ENCODE measurements around the gene SLX9. TPM values are rescaled to one million over a fixed set of nuclear protein-coding genes. Genes with fewer than 3 reads are reported as not detected.

SLX9 gene
- total RNA-seq, 1 experiment from 2014 or later, result 77.2 TPM

- TF ChIP-seq ZNF263 (CRISPR knock-in tag; IDR thresholded peaks at IDR 0.05; ENCODE audit: low read depth), result no peak
- TF ChIP-seq NR2C2 (CRISPR knock-in tag; IDR thresholded peaks at IDR 0.05), result no peak
- no peak for TF ChIP-seq ZNF232 (CRISPR knock-in tag; IDR thresholded peaks at IDR 0.05)
- TF ChIP-seq ZNF423 (CRISPR knock-in tag; IDR thresholded peaks at IDR 0.05), result no peak
- no peak for TF ChIP-seq USF2 (CRISPR knock-in tag; IDR thresholded peaks at IDR 0.05)
These were observed 53.7 kb downstream of the SLX9 start (continued) for GRCh38 chr21:44993321-44994046.

GRCh38 chr21:44994047-44994694 lies 54.3 kb downstream of the SLX9 start:
- no peaks in the 10 kb centered on the region for H3K4me1 Mint-ChIP-seq
- no peaks in the 10 kb centered on the region for H3K36me3 Mint-ChIP-seq
- CTCF ChIA-PET, result no interaction called here
- H3K9me3 Mint-ChIP-seq, result no peaks in the 10 kb centered on the region
- H3K4me3 Mint-ChIP-seq, result no peak overlapping the region
- DNase-seq (ENCODE audit: low spot score) (no peak), ATAC-seq (no peak)
- H3K27ac Mint-ChIP-seq, result no peak overlapping the region
- POLR2A ChIA-PET, result interaction anchor here (1.6 kb wide), 1 partner anchor 9 kb away, joined by 4 read pairs; no protein-coding TSS in a partner anchor
- no peaks in the 10 kb centered on the region for H3K27me3 Mint-ChIP-seq (ENCODE audit: low read depth)
- no peak for TF ChIP-seq ZNF263 (CRISPR knock-in tag; IDR thresholded peaks at IDR 0.05; ENCODE audit: low read depth)
- no peak for TF ChIP-seq SMAD3 (CRISPR knock-in tag; IDR thresholded peaks at IDR 0.05; ENCODE audit: borderline replicate concordance)
- no peak for TF ChIP-seq EMX1 (CRISPR knock-in tag; IDR thresholded peaks at IDR 0.05)
- TF ChIP-seq ZNF281 (CRISPR knock-in tag; IDR thresholded peaks at IDR 0.05), result no peak

- no peak for TF ChIP-seq ETV6 (CRISPR knock-in tag; IDR thresholded peaks at IDR 0.05)
- ChIA-PET CTCF (no interaction called here), POLR2A (interaction anchor here (1.6 kb wide), 1 partner anchor 10 kb away, joined by 4 read pairs; no protein-coding TSS in a partner anchor)
- ATAC-seq (no peak), DNase-seq (ENCODE audit: low spot score) (no peak)
- Mint-ChIP-seq H3K4me1 (no peaks in the 10 kb centered on the region), H3K4me3 (no peak overlapping the region), H3K27me3 (ENCODE audit: low read depth) (no peaks in the 10 kb centered on the region), H3K9me3 (no peaks in the 10 kb centered on the region), H3K27ac (no peak overlapping the region), H3K36me3 (no peaks in the 10 kb centered on the region)
These were observed 55.0 kb downstream of the SLX9 start for GRCh38 chr21:44994695-44995342.

- ATAC-seq, result no peak
These were observed 55.6 kb downstream of the SLX9 start for GRCh38 chr21:44995343-44995941.

More at GRCh38 chr21:44995343-44995941, 55.6 kb downstream of the SLX9 start:
- TF ChIP-seq IRF2 (CRISPR knock-in tag; IDR thresholded peaks at IDR 0.05; ENCODE audit: borderline replicate concordance, low read depth), result no peak
- TF ChIP-seq ZNF138 (CRISPR knock-in tag; conservative IDR thresholded peaks at IDR 0.05), result no peak
- TF ChIP-seq SP1 (CRISPR knock-in tag; conservative IDR thresholded peaks at IDR 0.05), result no peak
- no peak for TF ChIP-seq STAT6 (CRISPR knock-in tag; conservative IDR thresholded peaks at IDR 0.05; ENCODE audit: low read depth)
- no peak for TF ChIP-seq ZMAT4 (CRISPR knock-in tag; IDR thresholded peaks at IDR 0.05)
- H3K4me3 Mint-ChIP-seq, result no peak overlapping the region
- H3K9me3 Mint-ChIP-seq, result no peaks in the 10 kb centered on the region
- DNase-seq (ENCODE audit: low spot score), result no peak
- ChIA-PET POLR2A (interaction anchor here (1.6 kb wide), 1 partner anchor 10 kb away, joined by 4 read pairs; no protein-coding TSS in a partner anchor), CTCF (interaction anchor here (1.6 kb wide), 1 partner anchor 142 kb away, joined by 5 read pairs; no protein-coding TSS in a partner anchor)
- no peak overlapping the region for H3K27ac Mint-ChIP-seq
- H3K27me3 Mint-ChIP-seq (ENCODE audit: low read depth), result no peaks in the 10 kb centered on the region
- H3K36me3 Mint-ChIP-seq, result no peaks in the 10 kb centered on the region
- H3K4me1 Mint-ChIP-seq, result no peaks in the 10 kb centered on the region
